ENCODE data around the gene ARHGAP4. TPM values are rescaled to one million over a fixed set of nuclear protein-coding genes. Genes with fewer than 3 reads are reported as not detected.

ARHGAP4 gene
- total RNA-seq, 1 donor from 2014 or later: 14.4 TPM

- no peak for DNase-seq
Observed at GRCh38 chrX:153906126-153906917, 19.7 kb downstream of the ARHGAP4 start.

- DNase-seq: no peak
Observed at GRCh38 chrX:153905481-153906095, 20.5 kb downstream of the ARHGAP4 start.

- no peak for DNase-seq
Observed at GRCh38 chrX:153903991-153904957, 21.8 kb downstream of the ARHGAP4 start, which contains the start of gene AVPR2. Gene AVPR2, plus strand, starts transcription at chrX:153904673. Its CDS starts 473 bp downstream, at chrX:153905146.

DNA sequence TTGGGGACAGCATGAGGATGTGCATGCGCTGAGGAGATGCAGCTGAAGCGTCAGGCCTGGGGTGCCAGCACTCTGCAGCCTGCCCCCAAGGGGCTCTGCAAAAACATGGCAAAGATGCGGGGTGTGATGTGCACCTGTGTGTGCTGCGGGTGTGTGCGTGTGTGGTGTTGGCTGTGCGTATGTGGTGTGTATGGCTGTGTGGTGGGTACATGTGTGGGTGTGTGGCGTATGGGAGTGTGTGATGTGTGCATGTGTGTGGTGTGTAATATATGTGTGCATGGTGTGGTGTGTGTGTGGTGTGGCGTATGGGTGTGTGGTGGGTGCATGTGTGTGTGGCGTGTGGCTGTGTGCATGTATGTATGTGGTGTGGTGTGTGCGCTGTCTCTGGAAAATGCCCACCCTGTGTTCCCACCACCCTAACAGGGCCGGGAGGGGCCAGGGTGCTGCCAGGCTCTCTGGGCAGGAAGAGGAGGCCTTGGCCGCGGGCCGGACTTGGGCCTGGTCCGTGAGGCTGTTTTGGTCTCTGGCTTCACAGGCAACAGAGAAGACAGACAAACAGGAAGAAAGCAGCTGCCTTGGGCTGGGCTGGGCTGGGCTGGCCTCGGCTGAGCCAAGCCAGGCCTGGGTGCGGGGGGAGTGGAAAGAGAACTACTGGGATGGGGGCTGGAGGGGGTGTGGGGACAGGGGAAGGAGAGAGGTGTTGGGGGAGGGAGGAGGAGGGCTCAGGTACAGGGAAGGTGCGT lies 22.7 kb downstream of the ARHGAP4 start:
- DNase-seq: no peak

- DNase-seq: no peak
Observed at GRCh38 chrX:153902385-153902784, 23.7 kb downstream of the ARHGAP4 start.

GRCh38 chrX:153901753-153902140 lies 24.3 kb downstream of the ARHGAP4 start:
- no peak for DNase-seq

DNA sequence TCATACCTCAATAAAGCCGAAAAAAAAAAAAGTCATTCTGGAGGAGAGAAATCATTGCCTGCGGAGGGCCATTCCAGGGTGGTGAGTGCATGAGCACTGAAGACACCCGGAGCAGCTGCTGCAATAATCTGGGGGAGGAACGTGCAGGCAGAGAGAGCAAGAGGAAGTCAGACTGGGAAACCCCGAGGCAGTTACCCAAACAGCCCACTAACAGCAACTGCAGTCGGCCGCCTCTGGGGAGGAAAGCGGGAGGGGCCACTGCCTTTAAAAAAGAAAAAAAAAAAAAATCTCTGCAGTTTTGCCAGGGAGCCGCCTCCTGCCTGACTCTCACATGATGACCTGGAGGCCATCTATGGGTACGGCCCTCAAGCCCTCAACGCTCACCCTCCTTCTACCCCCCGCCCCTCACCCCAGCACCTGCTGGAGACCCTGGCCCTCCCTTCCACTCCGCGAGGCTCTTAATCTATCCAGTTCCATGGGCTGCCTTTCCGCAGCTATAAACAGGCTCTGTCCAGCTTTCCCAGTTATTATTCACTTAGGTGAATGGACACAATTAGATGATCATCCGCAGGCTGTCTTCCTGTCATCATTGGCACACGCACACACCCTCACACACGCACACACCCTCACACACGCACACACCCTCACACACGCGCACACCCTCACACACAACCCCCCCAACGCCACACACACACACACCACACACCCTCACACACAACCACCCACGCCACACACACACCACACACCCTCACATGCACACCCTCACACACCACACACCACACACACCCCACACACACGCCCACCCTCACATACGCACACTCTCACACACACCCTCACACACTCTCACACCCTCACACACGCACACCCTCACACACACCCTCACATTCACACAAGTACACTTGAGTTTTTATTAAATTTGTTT lies 25.0 kb downstream of the ARHGAP4 start:
- peak; percentile 19 for DNase-seq

- no peak for DNase-seq
Observed at GRCh38 chrX:153897899-153898298, 28.2 kb downstream of the ARHGAP4 start.

- no peak for DNase-seq
Observed at GRCh38 chrX:153889123-153889522, 36.9 kb downstream of the ARHGAP4 start.

DNA sequence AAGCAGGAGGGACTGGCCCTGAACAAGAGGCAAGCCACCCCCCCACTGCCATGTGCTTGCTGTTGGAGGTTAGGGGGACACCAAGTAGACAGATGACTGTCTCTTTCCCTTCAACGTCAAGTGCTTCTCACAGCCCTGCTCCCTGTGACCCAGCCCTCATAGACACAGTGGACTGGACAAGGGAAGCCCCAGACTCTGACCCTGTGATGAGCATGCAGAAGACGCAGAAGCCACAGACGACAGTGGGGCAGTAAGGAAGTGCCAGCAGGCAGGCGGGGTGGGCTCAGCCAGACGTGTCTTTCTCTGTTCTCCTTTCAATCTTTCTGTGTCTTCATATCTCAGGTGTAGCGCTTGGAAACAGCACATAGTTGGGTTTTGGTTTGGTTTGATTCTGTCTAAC lies 37.7 kb downstream of the ARHGAP4 start:
- no peak for DNase-seq

GRCh38 chrX:153887385-153887784 lies 38.7 kb downstream of the ARHGAP4 start:
- no peak for DNase-seq

GRCh38 chrX:153886915-153887314 lies 39.1 kb downstream of the ARHGAP4 start:
- DNase-seq: no peak

DNA sequence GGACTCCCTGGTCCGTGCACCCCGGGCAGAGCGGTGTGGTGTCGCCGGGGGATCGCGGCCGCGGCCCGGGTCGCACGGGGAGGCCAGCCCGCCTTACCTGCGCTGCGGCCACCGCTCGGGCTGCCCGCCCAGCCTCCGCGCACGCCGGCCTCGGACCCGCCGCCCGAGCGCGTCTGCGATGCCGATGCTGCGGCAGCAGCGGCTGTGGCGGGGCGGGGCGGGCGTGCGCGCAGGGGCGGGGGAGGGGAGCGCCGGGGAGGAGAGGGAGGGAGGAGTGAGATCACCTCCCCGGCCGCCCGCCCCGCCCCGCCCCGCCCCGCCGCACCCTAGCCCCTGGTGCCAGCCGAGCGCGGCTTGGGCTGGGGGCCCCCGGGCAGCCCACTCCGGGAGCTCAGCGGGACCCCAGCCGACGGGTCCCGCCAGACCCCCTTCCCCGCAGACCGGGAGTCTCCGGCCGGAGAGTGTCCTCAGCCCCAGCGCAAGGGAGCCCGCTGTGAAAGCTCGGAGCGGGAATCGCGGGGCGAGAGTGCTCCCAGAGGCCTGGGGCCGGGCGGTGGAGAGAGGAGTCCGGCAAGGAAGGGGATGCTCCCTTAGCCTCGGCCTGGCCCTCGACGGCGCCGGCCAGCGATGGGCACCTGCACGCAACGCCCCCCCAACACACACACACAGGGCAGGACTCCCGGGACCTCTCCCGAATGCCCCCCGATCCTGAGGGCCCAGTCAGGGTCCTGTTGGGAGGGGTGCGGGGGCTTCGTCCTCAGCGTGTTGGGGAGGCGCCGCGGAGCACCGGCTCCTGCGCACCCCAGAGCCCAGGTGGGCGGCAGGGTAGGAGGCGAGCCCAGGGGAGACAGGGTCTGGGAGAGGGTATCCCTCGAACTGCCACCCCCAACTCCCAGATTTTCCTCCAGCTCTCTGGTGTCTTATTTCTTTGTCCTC lies 39.8 kb downstream of the ARHGAP4 start, which contains the start of gene L1CAM:
Gene L1CAM, minus strand, starts transcription at position 206 of the 936 bp plus-strand sequence. CDS start 10,337 bp downstream, outside the sequence.
- DNase-seq: no peak

- no peak for DNase-seq
Observed at GRCh38 chrX:153885208-153885787, 40.8 kb downstream of the ARHGAP4 start.

GRCh38 chrX:153884590-153884989 lies 41.5 kb downstream of the ARHGAP4 start:
- no peak for DNase-seq

GRCh38 chrX:153884136-153884535 lies 41.9 kb downstream of the ARHGAP4 start:
- DNase-seq: no peak

DNA sequence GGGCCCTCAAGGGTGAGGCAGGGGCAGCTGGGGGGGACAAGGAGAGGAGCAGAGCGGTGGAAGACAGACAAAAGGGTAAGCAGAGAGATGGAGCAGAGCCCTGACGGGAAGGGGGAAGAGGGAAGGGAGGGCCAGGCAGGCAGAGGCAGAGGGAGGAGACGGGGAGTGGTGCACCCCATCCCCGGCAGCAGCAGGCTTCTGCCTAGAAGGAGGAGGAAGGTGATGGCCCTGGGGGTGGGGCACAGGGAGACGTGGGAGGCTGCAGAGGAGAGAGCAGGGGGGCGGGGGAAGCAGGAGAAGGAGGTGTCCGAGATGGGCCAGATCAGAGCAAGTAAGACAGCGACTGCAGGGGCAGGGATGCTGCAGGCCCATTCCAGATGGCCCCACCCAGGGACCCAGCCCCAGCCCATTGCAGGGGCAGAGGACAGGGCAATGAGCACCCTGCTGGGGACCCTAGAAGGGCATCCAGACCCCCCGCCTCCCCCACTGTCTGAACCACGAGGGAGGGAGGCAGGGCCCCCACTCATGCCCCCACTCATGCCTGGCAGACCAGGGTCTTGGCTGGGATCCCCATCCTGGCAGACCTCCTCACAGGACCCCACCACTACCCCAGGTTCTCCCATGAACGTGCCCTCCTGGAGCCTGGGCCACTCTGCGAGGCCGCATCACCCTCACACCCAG lies 42.8 kb downstream of the ARHGAP4 start:
- no peak for DNase-seq

GRCh38 chrX:153882557-153882956 lies 43.5 kb downstream of the ARHGAP4 start:
- DNase-seq: no peak
